ENCODE results near the gene JAGN1. TPM values are rescaled to one million over a fixed set of nuclear protein-coding genes. Genes with fewer than 3 reads are reported as not detected.
"Not testable (repeated sequence)": the region's sequence is repeated elsewhere in the genome, so short reads cannot be mapped to it uniquely, and the experiment has no call there.

The JAGN1 gene
- total and polyA plus RNA-seq, 8 donors = 16.3 to 27.1 (median 21.9) TPM

- no peaks in the 10 kb centered on the region for H3K36me3 ChIP-seq
- DNase-seq = peak in 1 of 6 donors; percentile 57
- no peaks in the 10 kb centered on the region for H3K4me1 ChIP-seq
- intact Hi-C loops (cut with DNase I) = no loop called here
- peak in 3 of 4 donors; percentile 19 to 33 (median 23) for ATAC-seq
- H3K9me3 ChIP-seq = no peaks in the 10 kb centered on the region
- TF ChIP-seq, protein P1, sequence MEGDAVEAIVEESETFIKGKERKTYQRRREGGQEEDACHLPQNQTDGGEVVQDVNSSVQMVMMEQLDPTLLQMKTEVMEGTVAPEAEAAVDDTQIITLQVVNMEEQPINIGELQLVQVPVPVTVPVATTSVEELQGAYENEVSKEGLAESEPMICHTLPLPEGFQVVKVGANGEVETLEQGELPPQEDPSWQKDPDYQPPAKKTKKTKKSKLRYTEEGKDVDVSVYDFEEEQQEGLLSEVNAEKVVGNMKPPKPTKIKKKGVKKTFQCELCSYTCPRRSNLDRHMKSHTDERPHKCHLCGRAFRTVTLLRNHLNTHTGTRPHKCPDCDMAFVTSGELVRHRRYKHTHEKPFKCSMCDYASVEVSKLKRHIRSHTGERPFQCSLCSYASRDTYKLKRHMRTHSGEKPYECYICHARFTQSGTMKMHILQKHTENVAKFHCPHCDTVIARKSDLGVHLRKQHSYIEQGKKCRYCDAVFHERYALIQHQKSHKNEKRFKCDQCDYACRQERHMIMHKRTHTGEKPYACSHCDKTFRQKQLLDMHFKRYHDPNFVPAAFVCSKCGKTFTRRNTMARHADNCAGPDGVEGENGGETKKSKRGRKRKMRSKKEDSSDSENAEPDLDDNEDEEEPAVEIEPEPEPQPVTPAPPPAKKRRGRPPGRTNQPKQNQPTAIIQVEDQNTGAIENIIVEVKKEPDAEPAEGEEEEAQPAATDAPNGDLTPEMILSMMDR (IDR thresholded peaks at IDR 0.05) = no peak
- H3K27me3 ChIP-seq = no peaks in the 10 kb centered on the region
- no peak for FAIRE-seq
- no peak overlapping the region for H3K27ac ChIP-seq
- WGBS, 2 donors = 72 to 77% methylated on average over 22 of the region's 22 CpGs
- H3K4me3 ChIP-seq = peak overlapping the region in 3 of 4 donors; percentile 18 to 52 (median 48)
Observed at GRCh38 chr3:9863058-9863772, 27.2 kb upstream of the JAGN1 start.

DNA sequence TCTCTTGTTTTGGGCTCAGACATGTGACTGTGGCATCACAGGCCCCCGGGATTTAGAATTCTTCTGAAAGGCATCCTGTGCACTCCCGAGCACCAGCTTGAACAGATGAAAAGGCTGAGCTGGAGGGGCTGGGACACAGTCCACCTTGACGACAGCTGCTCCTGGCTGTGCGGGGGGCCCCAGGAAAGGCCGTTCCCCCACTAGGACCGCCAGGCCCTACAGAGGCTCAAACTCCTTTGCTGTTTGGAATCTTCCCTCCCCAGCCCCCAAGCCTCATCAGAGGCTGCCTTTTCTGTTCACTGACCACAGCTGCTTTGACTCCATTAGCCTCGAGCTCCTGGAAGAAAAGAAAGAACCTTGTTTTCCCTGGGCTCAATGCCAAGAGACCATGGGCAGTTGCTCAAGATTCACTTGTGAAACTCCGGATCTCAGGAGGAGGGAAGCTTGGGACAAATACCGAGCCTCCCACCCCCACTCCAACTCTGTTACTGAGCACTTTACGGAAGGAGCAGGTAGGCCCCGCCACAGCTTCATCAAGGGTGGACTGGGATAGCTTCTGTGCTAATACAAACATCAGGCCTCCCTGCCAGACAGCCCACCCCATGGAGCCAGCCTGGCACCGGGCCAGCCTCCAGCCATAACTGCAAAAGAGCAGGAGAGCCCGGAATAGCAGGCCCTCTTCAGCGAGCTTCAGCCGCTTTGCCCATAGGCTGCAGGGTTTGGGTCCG, 26.0 kb upstream of the JAGN1 start:
- H3K9me3 ChIP-seq = no peaks in the 10 kb centered on the region
- 67 to 69% methylated on average over 16 of the region's 16 CpGs for WGBS, 2 donors
- H3K27ac ChIP-seq = no peak overlapping the region
- intact Hi-C loops (cut with DNase I) = no loop called here
- TF ChIP-seq, protein P1 (IDR thresholded peaks at IDR 0.05) = no peak
- H3K27me3 ChIP-seq = no peaks in the 10 kb centered on the region
- no peak for FAIRE-seq
- no peaks in the 10 kb centered on the region for H3K4me1 ChIP-seq
- DNase-seq = peak in 3 of 6 donors; percentile 52 to 73 (median 65)
- no peak overlapping the region for H3K4me3 ChIP-seq
- peak in 2 of 4 donors; percentile 8 to 14 for ATAC-seq
- no peaks in the 10 kb centered on the region for H3K36me3 ChIP-seq

- H3K4me1 ChIP-seq; DNase-seq; H3K27me3 ChIP-seq; H3K36me3 ChIP-seq; H3K9me3 ChIP-seq; H3K27ac ChIP-seq; ATAC-seq; H3K4me3 ChIP-seq; FAIRE-seq; intact Hi-C loops (cut with DNase I): not testable (repeated sequence)
- 83 to 87% methylated on average over 10 of the region's 10 CpGs for WGBS, 2 donors
Observed at GRCh38 chr3:9865125-9865637, 25.2 kb upstream of the JAGN1 start.

GRCh38 chr3:9866639-9867038, 23.8 kb upstream of the JAGN1 start:
- WGBS, 2 donors = 88 to 94% methylated on average over 8 of the region's 8 CpGs
- H3K36me3 ChIP-seq = no peaks in the 10 kb centered on the region
- H3K27me3 ChIP-seq = no peaks in the 10 kb centered on the region
- no peak for ATAC-seq
- no peak overlapping the region for H3K27ac ChIP-seq
- no peak for FAIRE-seq
- intact Hi-C loops (cut with DNase I) = no loop called here
- TF ChIP-seq, protein P1 (IDR thresholded peaks at IDR 0.05) = no peak
- H3K4me1 ChIP-seq = no peaks in the 10 kb centered on the region
- H3K4me3 ChIP-seq = no peak overlapping the region
- no peak for DNase-seq
- H3K9me3 ChIP-seq = no peaks in the 10 kb centered on the region

DNA sequence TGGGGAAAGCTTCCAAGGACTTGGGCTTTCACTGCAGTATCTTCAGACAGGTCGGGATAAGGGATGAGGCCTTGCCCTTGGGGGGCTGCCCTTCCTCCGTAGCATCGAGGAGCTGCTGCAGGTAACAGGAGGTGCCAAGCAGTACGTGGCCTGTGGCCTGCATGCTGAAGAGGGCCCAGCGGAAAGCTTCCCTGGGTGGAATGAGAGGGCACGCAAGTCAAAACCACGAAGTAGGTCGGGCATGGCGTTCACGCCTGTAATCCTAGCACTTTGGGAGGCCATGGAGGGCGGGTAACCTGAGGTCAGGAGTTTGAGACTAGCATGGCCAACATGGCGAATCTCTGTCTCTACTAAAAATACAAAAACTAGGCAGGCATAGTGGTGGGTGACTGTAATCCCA, 23.3 kb upstream of the JAGN1 start:
- H3K27me3 ChIP-seq = no peaks in the 10 kb centered on the region
- 82 to 91% methylated on average over 12 of the region's 12 CpGs for WGBS, 2 donors
- no peak for ATAC-seq
- no peak for DNase-seq
- no peak for FAIRE-seq
- no peaks in the 10 kb centered on the region for H3K36me3 ChIP-seq
- intact Hi-C loops (cut with DNase I) = no loop called here
- H3K4me1 ChIP-seq = no peaks in the 10 kb centered on the region
- H3K9me3 ChIP-seq = no peaks in the 10 kb centered on the region
- H3K4me3 ChIP-seq = no peak overlapping the region
- TF ChIP-seq, protein P1 (IDR thresholded peaks at IDR 0.05) = no peak
- H3K27ac ChIP-seq = no peak overlapping the region

Measured in pancreas (tissue), 10 donors.